CD14-positive monocyte (primary cell): ENCODE results near the gene CDYL2. TPM values are rescaled to one million over a fixed set of nuclear protein-coding genes. Genes with fewer than 3 reads are reported as not detected.

Experiments
- DNase-seq, 3 donors: peaks; one replicate each; pipeline ENCODE4 v3.0.0-alpha.2; 2011 to 2022
- H2AFZ ChIP-seq: 2 replicates; pipeline ENCODE4 v1.6.0; 2012; ENCODE audit warnings: mild to moderate bottlenecking, low read depth, low read length, inconsistent platforms; ENCODE audit not compliant: insufficient read depth, poor library complexity, severe bottlenecking
- H3K27ac ChIP-seq, 2 donors: 1 replicate in 1 of 2; 2 replicates in 1 of 2; pipeline ENCODE4 v1.5.1; 2012 to 2013; ENCODE audit warnings: low read length in 2 of 2, control low read depth in 1 of 2, inconsistent platforms in 1 of 2, low read depth in 1 of 2, mild to moderate bottlenecking in 1 of 2
- H3K27me3 ChIP-seq, 2 donors: one replicate each; pipeline versions ENCODE4 v1.6.0 to v1.6.1; 2011 to 2013; ENCODE audit warnings: low read length in 2 of 2; ENCODE audit not compliant: control insufficient read depth in 2 of 2, insufficient read depth in 2 of 2
- H3K36me3 ChIP-seq, 2 donors: replicated peaks in 1 of 2; 1 replicate in 1 of 2; 2 replicates in 1 of 2; pipeline versions ENCODE4 v1.5.1 to v1.6.1; 2012 to 2013; ENCODE audit warnings: low read length in 2 of 2, control low read depth in 1 of 2, inconsistent platforms in 1 of 2, mild to moderate bottlenecking in 1 of 2; ENCODE audit not compliant: insufficient read depth in 2 of 2, control insufficient read depth in 1 of 2
- H3K4me1 ChIP-seq, 2 donors: 1 replicate in 1 of 2; 2 replicates in 1 of 2; pipeline versions ENCODE4 v1.5.1 to v1.6.1; 2012 to 2013; ENCODE audit warnings: low read length in 2 of 2, control low read depth in 1 of 2, inconsistent platforms in 1 of 2, mild to moderate bottlenecking in 1 of 2, moderate library complexity in 1 of 2; ENCODE audit not compliant: insufficient read depth in 2 of 2, control insufficient read depth in 1 of 2
- H3K4me2 ChIP-seq: replicated peaks from 2 replicates; pipeline ENCODE3; 2012; ENCODE audit warnings: low read length, moderate library complexity, mild to moderate bottlenecking; ENCODE audit not compliant: poor library complexity, severe bottlenecking; ENCODE audit errors: extremely low read depth
- H3K4me3 ChIP-seq, 3 experiments: fragments of 200-600 bp in 1 of 3; sonication (generic) in 1 of 3; replicated peaks in 1 of 3; 1 replicate in 2 of 3; 2 replicates in 1 of 3; pipeline ENCODE4 v1.5.1; 2011 to 2013; ENCODE audit warnings: low read length in 3 of 3, mild to moderate bottlenecking in 3 of 3, control low read depth in 2 of 3, low read depth in 2 of 3, inconsistent platforms in 1 of 3, moderate library complexity in 1 of 3
- H3K79me2 ChIP-seq: 2 replicates; pipeline ENCODE4 v1.6.0; 2012; ENCODE audit warnings: mild to moderate bottlenecking, control low read depth, inconsistent platforms, low read length, moderate library complexity; ENCODE audit not compliant: insufficient read depth
- H3K9ac ChIP-seq: 2 replicates; pipeline ENCODE4 v1.6.0; 2017; ENCODE audit warnings: low read length, mild to moderate bottlenecking; ENCODE audit not compliant: insufficient read depth, poor library complexity, severe bottlenecking
- H3K9me3 ChIP-seq, 2 donors: replicated peaks in 1 of 2; 1 replicate in 1 of 2; 2 replicates in 1 of 2; pipeline versions ENCODE4 v1.5.1 to v1.6.1; 2012 to 2013; ENCODE audit warnings: low read length in 2 of 2, control low read depth in 1 of 2; ENCODE audit not compliant: control insufficient read depth in 1 of 2, insufficient read depth in 1 of 2
- H4K20me1 ChIP-seq: 2 replicates; pipeline ENCODE4 v1.6.0; 2012; ENCODE audit warnings: mild to moderate bottlenecking, low read length, control low read depth, moderate library complexity; ENCODE audit not compliant: insufficient read depth
- H3K27ac Mint-ChIP-seq, 7 donors: one replicate each; pipeline ENCODE4 v1.8.0; 2020; ENCODE audit warnings: mild to moderate bottlenecking in 7 of 7, mixed read lengths in 7 of 7, moderate library complexity in 6 of 7, inconsistent platforms in 2 of 7
- H3K27me3 Mint-ChIP-seq, 3 donors: one replicate each; pipeline ENCODE4 v1.8.0; 2021 to 2022; ENCODE audit warnings: low read depth in 3 of 3, mild to moderate bottlenecking in 3 of 3, mixed read lengths in 3 of 3, moderate library complexity in 3 of 3, inconsistent platforms in 1 of 3
- H3K36me3 Mint-ChIP-seq, 2 donors: one replicate each; pipeline ENCODE4 v1.8.0; 2020; ENCODE audit warnings: mixed read lengths in 2 of 2, inconsistent platforms in 1 of 2, mild to moderate bottlenecking in 1 of 2
- H3K4me1 Mint-ChIP-seq: one replicate; pipeline ENCODE4 v1.8.0; 2020; ENCODE audit warnings: mild to moderate bottlenecking, mixed read lengths
- H3K4me3 Mint-ChIP-seq, 2 donors: one replicate each; pipeline ENCODE4 v1.8.0; 2020; ENCODE audit warnings: mild to moderate bottlenecking in 2 of 2, mixed read lengths in 2 of 2, moderate library complexity in 1 of 2
- H3K9me3 Mint-ChIP-seq, 7 donors: one replicate each; pipeline ENCODE4 v1.8.0; 2020 to 2022; ENCODE audit warnings: mixed read lengths in 7 of 7, mild to moderate bottlenecking in 6 of 7, moderate library complexity in 6 of 7, inconsistent platforms in 2 of 7
- WGBS: methylation state at CpG from one replicate; pipeline ENCODE4 v1.1.5; 2013; ENCODE audit warnings: missing lambda C conversion rate; ENCODE audit not compliant: insufficient coverage; 5-methylcytosine and 5-hydroxymethylcytosine counted together
- intact Hi-C, 2 donors: fragments of 100-400 bp; cut with micrococcal nuclease; formaldehyde crosslinking; loops; one replicate each; pipeline versions ENCODE4 v1.15.0 to v1.15.1; 2023
- polyA plus RNA-seq, 3 donors: library from polyadenylated mRNA; depleted of rRNA in 1 of 3; unstranded in 2 of 3; stranded (reverse) in 1 of 3; fragments of 300-500 nt in 2 of 3; fragments of >200 nt in 1 of 3; fragmentation: Illumina TruSeq in 2 of 3; gene quantifications; 1 replicate in 2 of 3; 2 replicates in 1 of 3; pipeline ENCODE4 v1.2.3, GENCODE V29; 2012 to 2021
- TF ChIP-seq, protein P1 (sequence below): fragments of 200-600 bp; IDR thresholded peaks from one replicate; pipeline ENCODE4 v1.8.0; 2022; ENCODE audit warnings: antibody characterized with exemption, mild to moderate bottlenecking

Gene CDYL2
- polyA plus RNA-seq, 3 donors: 0.42 to 2.6 (median 0.93) TPM

DNA sequence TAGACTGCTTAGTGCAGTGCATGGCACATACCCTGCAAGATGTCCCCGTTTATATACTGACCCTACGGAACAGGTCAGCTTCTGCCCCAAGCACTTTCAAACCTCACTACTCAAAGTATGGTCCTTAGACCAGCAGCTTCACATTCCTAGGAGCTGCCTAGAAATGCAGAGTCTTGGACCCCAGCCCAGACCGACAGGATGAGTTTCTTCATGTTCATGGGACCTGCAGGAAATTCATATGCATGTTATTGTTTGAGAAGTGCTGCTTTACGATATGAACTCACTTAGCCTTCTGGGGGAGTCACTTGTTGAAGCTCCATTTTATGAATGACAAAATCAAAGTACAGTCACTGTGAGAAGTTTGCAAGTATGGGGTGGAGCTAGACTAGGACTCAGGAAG, 181.0 kb downstream of the CDYL2 start:
- Histone ChIP-seq H3K9me3 (no peaks in the 10 kb centered on the region), H3K4me3 (no peak overlapping the region), H2AFZ (no peak overlapping the region), H3K9ac (no peak overlapping the region), H3K27ac (no peak overlapping the region), H3K4me2 (no peak overlapping the region), H3K27me3 (no peaks in the 10 kb centered on the region), H3K4me1 (no peaks in the 10 kb centered on the region), H3K36me3 (peaks cover 0 to 21% of the 10 kb centered on the region in 2 donors), H3K79me2 (no peaks in the 10 kb centered on the region), H4K20me1 (no peaks in the 10 kb centered on the region)
- TF ChIP-seq, protein P1, sequence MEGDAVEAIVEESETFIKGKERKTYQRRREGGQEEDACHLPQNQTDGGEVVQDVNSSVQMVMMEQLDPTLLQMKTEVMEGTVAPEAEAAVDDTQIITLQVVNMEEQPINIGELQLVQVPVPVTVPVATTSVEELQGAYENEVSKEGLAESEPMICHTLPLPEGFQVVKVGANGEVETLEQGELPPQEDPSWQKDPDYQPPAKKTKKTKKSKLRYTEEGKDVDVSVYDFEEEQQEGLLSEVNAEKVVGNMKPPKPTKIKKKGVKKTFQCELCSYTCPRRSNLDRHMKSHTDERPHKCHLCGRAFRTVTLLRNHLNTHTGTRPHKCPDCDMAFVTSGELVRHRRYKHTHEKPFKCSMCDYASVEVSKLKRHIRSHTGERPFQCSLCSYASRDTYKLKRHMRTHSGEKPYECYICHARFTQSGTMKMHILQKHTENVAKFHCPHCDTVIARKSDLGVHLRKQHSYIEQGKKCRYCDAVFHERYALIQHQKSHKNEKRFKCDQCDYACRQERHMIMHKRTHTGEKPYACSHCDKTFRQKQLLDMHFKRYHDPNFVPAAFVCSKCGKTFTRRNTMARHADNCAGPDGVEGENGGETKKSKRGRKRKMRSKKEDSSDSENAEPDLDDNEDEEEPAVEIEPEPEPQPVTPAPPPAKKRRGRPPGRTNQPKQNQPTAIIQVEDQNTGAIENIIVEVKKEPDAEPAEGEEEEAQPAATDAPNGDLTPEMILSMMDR: no peak
- 100% methylated on average over 4 of the region's 4 CpGs for WGBS
- DNase-seq: no peak
- Mint-ChIP-seq H3K36me3 (peaks cover 33 to 41% of the 10 kb centered on the region in 2 donors), H3K9me3 (peaks cover 3 to 28% (median 13%) of the 10 kb centered on the region in 7 donors), H3K27me3 (no peaks in the 10 kb centered on the region), H3K4me3 (no peak overlapping the region), H3K4me1 (no peaks in the 10 kb centered on the region), H3K27ac (no peak overlapping the region)
- intact Hi-C loops: no loop called here

DNA sequence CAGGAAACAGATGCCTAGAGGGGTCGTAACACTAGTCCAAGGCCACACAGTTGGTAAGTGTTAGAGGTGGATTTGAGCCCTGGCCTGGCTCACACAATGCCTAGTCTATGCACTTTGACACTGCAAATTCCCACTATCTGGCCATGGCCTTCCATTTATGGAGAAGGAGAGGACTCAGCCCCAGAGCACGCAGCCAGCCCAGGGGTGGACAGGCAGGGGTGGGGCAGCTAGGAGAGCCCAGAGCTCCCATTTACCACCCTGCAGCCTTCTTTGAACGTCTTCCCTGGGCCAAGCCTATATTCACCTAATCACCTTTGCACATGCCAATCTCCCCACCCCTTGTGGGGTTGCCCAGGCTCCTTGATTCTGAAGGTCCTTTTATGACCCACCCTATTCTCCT, 182.4 kb downstream of the CDYL2 start:
- Histone ChIP-seq H3K27ac (no peak overlapping the region), H3K79me2 (no peaks in the 10 kb centered on the region), H3K36me3 (peaks cover 0 to 15% of the 10 kb centered on the region in 2 donors), H2AFZ (no peak overlapping the region), H3K4me3 (no peak overlapping the region), H3K27me3 (no peaks in the 10 kb centered on the region), H3K9ac (no peak overlapping the region), H3K4me1 (no peaks in the 10 kb centered on the region), H3K9me3 (no peaks in the 10 kb centered on the region), H3K4me2 (no peak overlapping the region), H4K20me1 (no peaks in the 10 kb centered on the region)
- no peak overlapping the region for H3K4me3 Mint-ChIP-seq
- DNase-seq: no peak
- peaks cover 35 to 41% of the 10 kb centered on the region in 2 donors for H3K36me3 Mint-ChIP-seq
- intact Hi-C loops: no loop called here
- no peak overlapping the region for H3K27ac Mint-ChIP-seq
- H3K4me1 Mint-ChIP-seq: no peaks in the 10 kb centered on the region
- H3K27me3 Mint-ChIP-seq: no peaks in the 10 kb centered on the region
- WGBS: 100% methylated on average over 1 of the region's 3 CpGs
- peaks cover 1 to 23% (median 11%) of the 10 kb centered on the region in 7 donors for H3K9me3 Mint-ChIP-seq
- TF ChIP-seq, protein P1: no peak
